ENCODE measurements around the gene RAPGEF1.

DNA sequence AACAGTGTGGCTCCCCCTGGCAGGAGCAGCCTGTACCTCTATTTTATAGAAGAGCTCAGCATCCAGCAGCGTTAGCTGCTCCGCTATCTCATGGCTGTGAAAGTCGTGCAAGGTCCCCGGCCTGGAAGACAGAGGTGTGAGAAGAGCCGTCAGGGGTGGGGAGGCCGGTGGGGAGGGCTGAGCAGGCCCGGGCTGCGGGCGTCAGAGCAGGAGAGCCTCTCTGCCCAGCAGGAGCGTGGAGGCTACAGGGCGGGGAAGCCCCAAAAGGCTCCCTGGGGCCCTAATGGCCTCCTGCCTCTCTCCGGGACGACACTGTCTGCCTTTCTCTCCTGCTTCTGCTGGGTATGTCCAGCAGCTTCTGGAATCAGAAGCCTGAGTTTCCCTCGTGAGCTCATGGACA lies 152.0 kb downstream of the RAPGEF1 start:
- TF ChIP-seq, protein P1, sequence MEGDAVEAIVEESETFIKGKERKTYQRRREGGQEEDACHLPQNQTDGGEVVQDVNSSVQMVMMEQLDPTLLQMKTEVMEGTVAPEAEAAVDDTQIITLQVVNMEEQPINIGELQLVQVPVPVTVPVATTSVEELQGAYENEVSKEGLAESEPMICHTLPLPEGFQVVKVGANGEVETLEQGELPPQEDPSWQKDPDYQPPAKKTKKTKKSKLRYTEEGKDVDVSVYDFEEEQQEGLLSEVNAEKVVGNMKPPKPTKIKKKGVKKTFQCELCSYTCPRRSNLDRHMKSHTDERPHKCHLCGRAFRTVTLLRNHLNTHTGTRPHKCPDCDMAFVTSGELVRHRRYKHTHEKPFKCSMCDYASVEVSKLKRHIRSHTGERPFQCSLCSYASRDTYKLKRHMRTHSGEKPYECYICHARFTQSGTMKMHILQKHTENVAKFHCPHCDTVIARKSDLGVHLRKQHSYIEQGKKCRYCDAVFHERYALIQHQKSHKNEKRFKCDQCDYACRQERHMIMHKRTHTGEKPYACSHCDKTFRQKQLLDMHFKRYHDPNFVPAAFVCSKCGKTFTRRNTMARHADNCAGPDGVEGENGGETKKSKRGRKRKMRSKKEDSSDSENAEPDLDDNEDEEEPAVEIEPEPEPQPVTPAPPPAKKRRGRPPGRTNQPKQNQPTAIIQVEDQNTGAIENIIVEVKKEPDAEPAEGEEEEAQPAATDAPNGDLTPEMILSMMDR (IDR thresholded peaks at IDR 0.05) = no peak
- TF ChIP-seq ZFX (IDR thresholded peaks at IDR 0.05; ENCODE audit: borderline replicate concordance) = no peak

All from 22Rv1 (cell line).